ENCODE data around the gene SFMBT1. TPM values are rescaled to one million over a fixed set of nuclear protein-coding genes. Genes with fewer than 3 reads are reported as not detected.

Gene SFMBT1
- total and polyA plus RNA-seq, 9 of the 15 experiments (the other 6 are each of a cell fraction or from before 2014, with no cell fraction given) = 0.76 to 6.6 (median 3.6) TPM

- TF ChIP-seq REST (IDR thresholded peaks at IDR 0.05; ENCODE audit: borderline replicate concordance) (no peak), REST (CRISPR knock-in tag; IDR thresholded peaks at IDR 0.05; ENCODE audit: low read depth) (0 out of 2 replicates have a peak, but pooled peaks have one; percentile 42), ATF7 (IDR thresholded peaks at IDR 0.05) (peak; percentile 23; the same call in 1 of the 2 replicates), ZNF740 (CRISPR knock-in tag; IDR thresholded peaks at IDR 0.05) (peak; percentile 94), ZNF740 (tag; IDR thresholded peaks at IDR 0.05) (peak in 1 of 2 experiments; percentile 91; a peak in 2 of 4 replicates), BHLHE40 (IDR thresholded peaks at IDR 0.05; ENCODE audit: low read length) (no peak), ZNF639 (CRISPR knock-in tag; conservative IDR thresholded peaks at IDR 0.05 in 1 of 2, IDR thresholded peaks at IDR 0.05 in 1 of 2) (peak in 1 of 2 experiments; percentile 70; a peak in 1 of 4 replicates), NRF1 (conservative IDR thresholded peaks at IDR 0.05 in 1 of 2, IDR thresholded peaks at IDR 0.05 in 1 of 2) (peak in 1 of 2 experiments; percentile 89; a peak in 3 of 4 replicates), THAP7 (CRISPR knock-in tag; IDR thresholded peaks at IDR 0.05) (no peak), ZC3H8 (IDR thresholded peaks at IDR 0.05) (no peak), KLF13 (tag; IDR thresholded peaks at IDR 0.05; ENCODE audit: borderline replicate concordance, low read depth) (no peak), ZNF512 (tag; IDR thresholded peaks at IDR 0.05) (peak; percentile 36; the same call in 1 of the 2 replicates)
Measured at GRCh38 chr3:53045518-53046170, at the start of gene SFMBT1 (continued).

Data from K562 (cell line).